NOMO-1 (cell line): ENCODE measurements around the gene THY1.
"Not testable (repeated sequence)": the region's sequence is repeated elsewhere in the genome, so short reads cannot be mapped to it uniquely, and the experiment has no call there.

Experiments
- DNase-seq, 2 experiments: peaks; one replicate each; lab custom pipeline; 2025; ENCODE audit not compliant: unreplicated experiment in 2 of 2; lab: John Stamatoyannopoulos, UW

THY1 gene

DNA sequence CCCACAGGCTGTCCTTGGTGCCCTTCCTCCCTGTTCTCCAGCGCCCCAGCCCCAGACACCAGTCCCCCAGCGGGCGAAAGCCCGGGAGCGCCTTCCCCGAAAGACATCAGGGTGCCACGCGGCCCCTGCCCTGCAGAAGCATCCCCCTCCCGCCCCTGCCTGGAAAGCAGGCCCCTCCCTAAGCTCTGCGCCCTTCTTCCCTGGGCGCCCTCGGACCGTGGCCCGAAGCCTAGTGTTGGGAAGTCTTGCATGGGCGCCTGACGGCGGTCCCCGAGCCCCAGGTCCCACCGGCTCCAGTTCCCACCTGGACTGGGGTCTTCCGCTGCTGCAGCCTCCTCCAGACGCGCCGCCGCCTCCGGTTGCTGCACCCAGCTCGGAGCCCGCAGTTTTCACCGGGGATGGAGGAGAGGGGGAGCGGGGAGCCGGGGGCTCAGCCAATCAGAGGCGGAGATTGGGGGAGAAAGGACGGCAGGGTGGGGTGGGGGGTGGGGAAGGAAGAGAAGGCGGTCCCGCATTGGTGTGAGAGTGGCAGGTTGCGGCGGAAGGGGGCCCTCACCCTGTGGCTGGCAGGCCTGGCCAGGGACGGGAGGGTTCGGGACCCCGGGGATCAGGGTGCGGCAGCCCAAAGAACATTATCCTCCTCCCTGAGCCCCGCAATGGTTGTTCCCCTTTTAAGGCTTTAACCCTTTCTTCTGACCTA, at the start of gene THY1:
TSS of gene THY1 (minus strand) at position 364 of the 700 bp plus-strand sequence. CDS start 2,267 bp downstream, outside the sequence.
- no peak for DNase-seq

DNA sequence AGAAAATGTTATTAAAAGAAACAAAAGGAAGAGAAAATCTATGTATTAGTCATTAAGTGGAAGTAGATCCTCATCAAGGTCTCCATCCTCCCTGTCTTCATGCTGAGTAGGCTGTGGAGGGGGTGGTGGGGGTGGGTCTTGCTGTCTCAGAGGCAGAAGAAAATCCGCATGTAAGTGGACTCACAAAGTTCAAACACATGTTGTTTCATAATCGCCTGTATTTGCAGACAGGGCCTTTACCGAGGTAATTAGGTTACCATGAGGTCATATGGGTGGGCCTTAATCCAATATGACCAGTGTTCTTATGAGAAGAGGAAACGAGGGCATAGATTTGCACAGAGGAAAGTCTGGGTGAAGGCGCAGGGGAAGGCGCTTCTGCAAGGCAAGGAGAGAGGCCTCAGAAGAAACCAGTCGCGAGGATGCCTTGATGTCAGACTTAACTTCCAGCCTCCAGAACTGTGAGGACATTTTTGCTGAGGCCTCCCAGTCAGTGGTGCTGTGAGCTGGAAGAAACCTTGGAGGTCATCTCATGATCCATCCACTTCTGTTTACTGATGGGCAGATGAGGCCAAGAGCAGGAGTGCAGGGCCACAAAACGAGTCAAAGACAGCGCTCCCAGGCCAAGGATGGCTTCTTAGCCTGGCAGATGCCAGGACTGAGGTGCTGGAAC, 49.3 kb upstream of the THY1 start:
- DNase-seq: no peak

GRCh38 chr11:119471329-119471728, 48.4 kb upstream of the THY1 start:
- no peak for DNase-seq

DNA sequence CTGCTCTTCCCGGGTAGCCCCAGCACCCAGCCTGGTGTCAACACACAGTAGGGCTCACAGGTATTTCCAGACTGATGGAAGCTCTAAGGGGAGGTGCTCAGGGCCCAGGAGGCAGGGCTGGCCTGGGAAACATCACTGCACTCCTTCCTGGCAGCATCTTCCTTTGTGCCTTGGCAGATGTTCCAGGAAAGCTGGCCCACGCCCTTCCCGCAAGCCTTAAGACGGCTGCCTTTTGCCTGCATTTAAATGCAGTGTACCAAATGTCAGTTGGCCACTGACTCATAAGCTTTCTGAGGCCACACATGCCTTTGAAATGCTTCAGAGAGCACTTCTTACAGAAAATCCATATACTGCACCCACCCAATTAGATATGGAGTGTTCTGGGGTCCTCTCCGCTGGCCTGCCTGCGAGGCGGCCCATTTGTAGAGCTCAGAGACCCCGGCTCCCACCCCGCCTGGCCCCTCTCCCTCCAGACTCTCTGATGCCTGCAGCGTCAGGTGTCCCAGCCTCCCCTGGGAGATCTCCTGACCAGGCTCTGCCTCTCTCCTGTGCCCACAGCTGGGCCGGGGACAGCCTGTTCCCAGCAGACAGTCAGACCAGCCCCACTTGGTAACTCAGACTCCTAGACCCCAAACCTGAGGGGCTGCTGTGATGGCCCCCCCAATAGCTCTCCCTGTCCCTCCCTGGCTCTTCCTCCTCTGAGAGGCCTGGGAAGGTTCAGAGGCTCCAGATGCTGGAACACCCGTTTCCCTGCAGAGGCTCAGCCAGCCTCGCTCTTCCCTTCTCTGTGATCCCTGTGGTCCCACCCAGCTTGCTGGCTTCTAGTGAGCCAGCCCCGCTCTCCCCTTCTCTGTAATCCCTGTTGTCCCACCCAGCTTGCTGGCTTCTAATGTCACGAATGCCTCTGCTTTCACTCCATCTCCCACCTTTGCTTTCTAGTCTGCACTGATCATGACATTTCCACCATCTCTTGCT, 47.6 kb upstream of the THY1 start:
- no peak for DNase-seq

DNA sequence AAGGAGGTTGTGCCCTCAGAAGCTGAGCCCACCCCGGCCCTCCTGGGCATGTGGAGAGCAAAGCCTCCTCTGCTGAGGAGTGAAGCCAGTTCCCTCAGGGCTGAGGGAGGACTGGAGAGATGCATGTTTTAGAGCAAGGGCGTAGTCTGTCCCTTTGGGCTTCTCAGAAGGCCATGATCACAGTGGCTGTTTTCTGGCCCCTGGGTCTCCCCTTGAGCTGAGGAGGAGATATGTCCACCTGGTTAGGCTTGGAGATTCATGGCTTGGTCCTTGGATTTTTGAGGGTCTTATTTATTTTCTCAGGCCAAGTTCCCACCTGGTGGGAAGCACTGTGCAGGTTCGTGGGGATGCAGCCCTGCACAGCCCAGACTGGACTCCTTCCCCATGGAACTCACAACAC, 46.5 kb upstream of the THY1 start:
- no peak for DNase-seq

DNA sequence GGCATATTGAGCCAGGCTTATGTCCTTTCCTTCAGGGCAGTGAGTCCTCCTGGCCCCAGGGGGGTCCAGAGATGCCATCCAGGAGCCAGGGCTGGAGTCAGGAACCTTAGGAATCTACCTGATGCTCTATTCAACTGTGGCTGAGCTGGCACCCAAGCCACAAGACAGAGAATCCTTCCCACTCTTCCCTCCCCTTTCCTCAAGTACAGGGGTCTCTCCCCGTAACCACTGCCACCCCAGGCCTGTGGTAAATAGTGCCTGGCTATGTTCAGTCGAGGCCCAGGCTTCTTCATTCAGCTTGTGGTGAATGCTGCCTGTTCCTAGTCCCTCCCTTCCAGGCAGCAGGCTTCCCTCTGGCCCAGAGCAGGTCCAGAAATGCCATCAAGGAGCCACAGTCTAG, 45.5 kb upstream of the THY1 start:
- DNase-seq: no peak

- DNase-seq: no peak
Observed at GRCh38 chr11:119461229-119461963, 38.4 kb upstream of the THY1 start.

- DNase-seq: no peak
Observed at GRCh38 chr11:119460582-119460981, 37.6 kb upstream of the THY1 start.

- DNase-seq: no peak
Observed at GRCh38 chr11:119460097-119460496, 37.1 kb upstream of the THY1 start.

DNA sequence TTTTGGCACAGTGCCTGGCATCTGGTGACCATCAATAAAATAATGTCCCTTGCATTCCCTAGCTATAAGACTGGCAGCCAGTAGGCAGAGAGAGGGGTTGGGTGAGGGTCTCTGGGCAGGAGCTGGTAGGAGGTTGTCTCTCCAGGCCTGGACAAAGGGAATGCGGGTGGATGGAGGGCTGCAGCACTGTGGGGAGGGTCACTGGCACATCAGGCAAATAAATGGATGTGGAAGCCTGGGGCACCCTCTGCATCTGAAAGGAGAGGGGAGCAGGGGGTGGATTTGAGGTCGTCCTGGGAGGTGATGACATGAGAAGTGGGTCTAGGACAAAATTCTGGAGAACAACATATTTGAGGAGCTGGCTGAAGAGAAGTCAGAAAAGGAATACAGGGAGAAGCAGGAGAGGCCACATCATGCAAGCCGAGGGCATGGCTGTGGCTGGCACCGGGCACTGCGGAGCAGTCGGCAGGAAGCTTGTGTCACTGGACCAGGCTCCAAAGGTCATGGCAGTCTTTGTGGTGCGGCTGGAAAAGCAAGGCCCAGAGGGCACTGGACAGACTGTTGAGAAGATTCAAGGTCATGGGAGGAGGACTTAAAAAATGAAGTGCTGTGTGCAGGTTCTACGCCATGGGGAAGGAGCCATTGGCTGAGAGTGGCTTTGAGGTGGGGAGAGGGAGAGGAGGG, 36.5 kb upstream of the THY1 start:
- no peak for DNase-seq

GRCh38 chr11:119455708-119456107, 32.7 kb upstream of the THY1 start:
- not testable (repeated sequence) for DNase-seq

DNA sequence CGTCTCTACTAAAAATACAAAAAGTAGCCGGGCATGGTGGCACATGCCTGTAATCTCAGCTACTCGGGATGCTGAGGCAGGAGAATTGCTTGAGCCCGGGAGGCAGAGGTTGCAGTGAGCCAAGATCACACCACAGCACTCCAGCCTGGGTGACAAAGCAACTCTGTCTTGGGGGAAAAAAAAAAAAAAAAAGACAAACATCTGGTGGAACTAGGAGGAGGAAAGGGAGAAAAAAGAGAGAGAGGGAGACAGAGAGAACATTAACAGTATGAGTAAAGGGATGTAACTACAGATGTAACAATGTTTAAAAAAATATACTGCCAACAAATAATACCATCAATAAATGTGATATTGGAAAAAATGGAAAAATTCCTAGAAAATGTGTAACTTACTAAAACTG, 32.3 kb upstream of the THY1 start:
- not testable (repeated sequence) for DNase-seq

- DNase-seq: no peak
Observed at GRCh38 chr11:119453881-119454280, 30.9 kb upstream of the THY1 start.

GRCh38 chr11:119450590-119451326, 27.8 kb upstream of the THY1 start:
- DNase-seq: no peak

- no peak for DNase-seq
Observed at GRCh38 chr11:119449498-119449897, 26.5 kb upstream of the THY1 start.

GRCh38 chr11:119448380-119448779, 25.4 kb upstream of the THY1 start:
- DNase-seq: no peak

DNA sequence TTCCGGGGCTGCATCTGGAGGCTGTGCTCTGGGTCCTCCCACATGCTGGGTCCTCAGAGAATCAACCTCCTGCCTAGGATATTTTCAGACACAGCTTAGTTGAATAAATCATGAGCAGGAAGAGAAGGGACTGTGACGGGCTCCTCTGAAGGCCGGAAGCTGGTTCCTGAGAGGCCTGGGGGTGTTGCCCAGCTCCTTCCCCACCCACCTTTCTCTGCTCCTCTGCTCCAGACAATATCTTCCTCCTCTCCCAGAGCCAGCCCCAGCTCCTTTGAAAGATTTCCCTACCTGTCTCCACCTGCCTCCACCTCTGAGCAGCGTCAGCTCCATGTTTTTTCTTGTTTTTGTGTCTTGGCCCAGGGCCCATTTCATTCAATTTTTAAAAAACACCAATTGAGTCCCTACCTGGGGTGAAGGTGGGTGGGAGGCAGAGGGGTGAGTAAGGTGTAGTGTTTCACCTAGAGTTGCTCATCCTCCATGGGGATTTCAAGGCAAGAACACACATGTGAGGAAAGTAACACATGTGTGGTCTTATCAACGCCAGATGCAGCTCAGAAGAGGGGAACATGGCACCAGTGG, 24.8 kb upstream of the THY1 start:
- no peak for DNase-seq

DNA sequence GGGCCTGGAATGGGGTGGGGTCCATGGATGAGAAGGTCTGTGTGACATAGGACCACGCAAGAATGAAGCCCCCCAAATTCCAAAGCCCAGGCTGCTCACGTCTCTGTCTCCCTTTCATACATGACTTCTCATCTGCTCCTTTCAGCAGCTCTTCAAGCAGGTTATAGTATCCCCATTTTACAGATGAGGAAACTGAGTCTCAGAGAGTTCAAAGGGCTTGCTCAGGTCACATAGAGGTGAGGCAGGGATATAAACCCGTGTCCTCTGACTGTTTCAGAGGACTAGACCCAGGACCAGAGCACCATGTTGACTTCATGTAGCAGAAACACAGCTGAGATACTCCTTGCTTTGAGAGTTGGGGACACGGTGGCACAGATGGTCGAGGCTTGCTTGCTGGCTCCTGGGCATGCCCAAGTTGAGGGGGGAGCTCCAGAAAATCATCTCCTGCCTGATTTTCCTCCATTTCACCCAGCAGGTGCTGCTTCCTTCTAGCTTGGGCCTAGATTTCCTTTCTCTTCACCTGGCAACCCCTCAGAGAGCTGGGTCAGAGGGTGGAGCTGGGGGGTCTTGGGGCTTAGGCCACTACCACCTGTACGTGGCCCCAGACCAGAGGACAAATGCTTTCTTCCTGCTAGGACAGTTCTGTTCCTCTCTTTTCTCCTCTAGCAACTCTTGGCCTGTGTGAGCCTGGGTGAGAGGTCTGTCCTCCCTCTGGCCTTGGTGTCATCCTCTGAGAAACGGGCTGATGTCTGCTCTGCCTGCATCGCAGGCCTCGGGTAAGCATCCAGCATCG, 24.1 kb upstream of the THY1 start:
- DNase-seq: no peak
